Activated naive CD8-positive, alpha-beta T cell treated with anti-CD3 and anti-CD28 coated beads, Interleukin-2, amount 10 ng/mL, durations not matched to agents 7 days and 5 days (primary cell): ENCODE measurements around the gene PHOSPHO2. TPM values are rescaled to one million over a fixed set of nuclear protein-coding genes. Genes with fewer than 3 reads are reported as not detected.

Experiments
- ATAC-seq: fragments of 150-1000 bp; cut with Tn5 transposase; one replicate; pipeline ENCODE4 v1.10.0; 2021; ENCODE audit warnings: low read depth, moderate library complexity
- POLR2A ChIA-PET: fragments of 350-600 bp; sonication (Branson Sonifier 250); formaldehyde crosslinking; loops from one replicate; lab custom pipeline; 2021; ENCODE audit warnings: antibody characterized with exemption; lab: Charles Lee
- DNase-seq: peaks from one replicate; pipeline ENCODE4 v3.0.0; 2021
- H3K27ac Mint-ChIP-seq: one replicate; pipeline ENCODE4 v1.8.0; 2022; ENCODE audit warnings: mild to moderate bottlenecking, mixed read lengths
- H3K27me3 Mint-ChIP-seq: one replicate; pipeline ENCODE4 v1.8.0; 2022; ENCODE audit warnings: mild to moderate bottlenecking, moderate library complexity, mixed read lengths
- H3K36me3 Mint-ChIP-seq: one replicate; pipeline ENCODE4 v1.8.0; 2021; ENCODE audit warnings: mild to moderate bottlenecking, mixed read lengths
- H3K4me1 Mint-ChIP-seq: one replicate; pipeline ENCODE4 v1.8.0; 2021; ENCODE audit warnings: mixed read lengths
- H3K4me3 Mint-ChIP-seq: one replicate; pipeline ENCODE4 v1.8.0; 2022; ENCODE audit warnings: mild to moderate bottlenecking, moderate library complexity, mixed read lengths
- H3K9me3 Mint-ChIP-seq: one replicate; pipeline ENCODE4 v1.8.0; 2021; ENCODE audit warnings: mixed read lengths
- total RNA-seq, 2 experiments: library from RNA; stranded (reverse); gene quantifications; one replicate each; pipeline ENCODE4 v1.2.3, GENCODE V29; 2021

The PHOSPHO2 gene
- total RNA-seq, 2 experiments from 2014 or later: 6.0 to 6.3 TPM

- Mint-ChIP-seq H3K27ac (no peak overlapping the region), H3K27me3 (no peaks in the 10 kb centered on the region), H3K4me1 (peaks cover 20% of the 10 kb centered on the region), H3K4me3 (no peak overlapping the region), H3K36me3 (peaks cover 3% of the 10 kb centered on the region), H3K9me3 (no peaks in the 10 kb centered on the region)
- DNase-seq (no peak), ATAC-seq (no peak)
- POLR2A ChIA-PET: no interaction called here
Observed at GRCh38 chr2:169714699-169715098, 20.4 kb downstream of the PHOSPHO2 start.

DNA sequence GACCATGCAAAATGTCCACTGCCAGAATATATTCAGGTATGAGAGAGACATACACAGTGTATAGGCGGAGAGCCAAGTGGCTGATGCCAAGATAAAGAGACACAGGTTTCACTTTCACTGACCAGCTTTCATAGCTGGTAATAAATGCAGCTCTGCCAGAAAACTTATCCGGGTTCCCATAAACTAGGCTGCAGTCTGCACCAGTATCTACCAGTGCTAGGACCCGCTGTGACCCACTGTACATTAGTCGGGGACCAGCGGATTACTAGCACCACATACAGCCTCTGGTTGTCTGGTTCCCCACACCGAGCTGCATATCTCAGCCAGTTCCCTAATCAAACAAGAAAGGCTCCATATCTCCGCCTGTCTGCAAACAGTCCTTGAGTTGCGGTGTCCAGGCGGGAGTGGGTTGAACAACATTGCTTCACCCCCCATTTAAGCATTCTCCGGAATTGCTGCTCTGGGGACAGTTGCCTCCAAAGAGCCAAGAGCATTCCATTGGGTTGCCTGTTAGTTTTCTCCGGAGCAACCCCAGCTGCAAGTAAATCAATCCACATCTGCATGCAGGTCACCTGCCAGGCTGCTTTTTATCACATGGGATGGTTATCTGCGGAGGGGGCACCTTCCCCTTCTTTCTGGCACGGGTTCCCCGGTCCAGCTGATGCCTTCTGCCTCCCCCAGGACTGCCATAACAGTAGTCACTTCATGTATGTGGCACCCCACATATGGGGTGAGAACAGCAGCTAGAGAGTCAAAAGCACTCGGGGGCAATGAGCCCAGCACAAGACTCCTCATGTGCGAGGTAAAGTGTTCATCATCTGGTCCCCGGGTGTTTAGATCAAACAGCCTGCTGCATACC, 21.3 kb downstream of the PHOSPHO2 start:
- POLR2A ChIA-PET: no interaction called here
- no peak overlapping the region for H3K4me3 Mint-ChIP-seq
- no peak for DNase-seq
- ATAC-seq: no peak
- H3K27me3 Mint-ChIP-seq: no peaks in the 10 kb centered on the region
- H3K9me3 Mint-ChIP-seq: no peaks in the 10 kb centered on the region
- H3K4me1 Mint-ChIP-seq: peaks cover 20% of the 10 kb centered on the region
- no peaks in the 10 kb centered on the region for H3K36me3 Mint-ChIP-seq
- H3K27ac Mint-ChIP-seq: no peak overlapping the region

- DNase-seq (no peak), ATAC-seq (no peak)
- H3K36me3 Mint-ChIP-seq: no peaks in the 10 kb centered on the region
- H3K4me3 Mint-ChIP-seq: no peak overlapping the region
- no peak overlapping the region for H3K27ac Mint-ChIP-seq
- POLR2A ChIA-PET: no interaction called here
- no peaks in the 10 kb centered on the region for H3K27me3 Mint-ChIP-seq
- H3K9me3 Mint-ChIP-seq: no peaks in the 10 kb centered on the region
- peaks cover 20% of the 10 kb centered on the region for H3K4me1 Mint-ChIP-seq
Observed at GRCh38 chr2:169716238-169716886, 22.1 kb downstream of the PHOSPHO2 start.

- H3K4me3 Mint-ChIP-seq: no peak overlapping the region
- DNase-seq (no peak), ATAC-seq (no peak)
- peaks cover 18% of the 10 kb centered on the region for H3K4me1 Mint-ChIP-seq
- H3K9me3 Mint-ChIP-seq: no peaks in the 10 kb centered on the region
- POLR2A ChIA-PET: interaction anchor here (0.6 kb wide), 1 partner anchor 132 kb away, joined by 3 read pairs; no protein-coding TSS in a partner anchor
- H3K36me3 Mint-ChIP-seq: no peaks in the 10 kb centered on the region
- H3K27ac Mint-ChIP-seq: no peak overlapping the region
- H3K27me3 Mint-ChIP-seq: no peaks in the 10 kb centered on the region
Observed at GRCh38 chr2:169716938-169717690, 22.8 kb downstream of the PHOSPHO2 start.

DNA sequence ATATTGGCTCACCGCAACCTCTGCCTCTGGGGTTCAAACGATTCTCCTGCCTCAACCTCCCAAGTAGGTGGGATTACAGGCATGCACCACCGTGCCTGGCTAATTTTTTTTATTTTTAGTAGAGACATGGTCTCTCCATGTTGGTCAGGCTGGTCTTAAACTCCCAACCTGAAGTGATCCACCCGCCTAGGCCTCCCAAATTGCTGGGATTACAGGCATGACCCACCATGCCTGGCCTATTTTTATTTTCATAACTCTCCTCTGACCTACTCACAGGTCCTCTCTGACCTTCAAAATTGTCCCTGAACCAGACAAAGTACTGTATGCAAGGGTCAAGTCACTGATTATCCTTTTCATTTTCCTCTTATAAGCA, 23.4 kb downstream of the PHOSPHO2 start:
- Mint-ChIP-seq H3K4me1 (peaks cover 18% of the 10 kb centered on the region), H3K9me3 (no peaks in the 10 kb centered on the region), H3K4me3 (no peak overlapping the region), H3K27me3 (no peaks in the 10 kb centered on the region), H3K36me3 (no peaks in the 10 kb centered on the region), H3K27ac (no peak overlapping the region)
- DNase-seq (no peak), ATAC-seq (no peak)
- POLR2A ChIA-PET: interaction anchor here (0.6 kb wide), 1 partner anchor 133 kb away, joined by 3 read pairs; no protein-coding TSS in a partner anchor

DNA sequence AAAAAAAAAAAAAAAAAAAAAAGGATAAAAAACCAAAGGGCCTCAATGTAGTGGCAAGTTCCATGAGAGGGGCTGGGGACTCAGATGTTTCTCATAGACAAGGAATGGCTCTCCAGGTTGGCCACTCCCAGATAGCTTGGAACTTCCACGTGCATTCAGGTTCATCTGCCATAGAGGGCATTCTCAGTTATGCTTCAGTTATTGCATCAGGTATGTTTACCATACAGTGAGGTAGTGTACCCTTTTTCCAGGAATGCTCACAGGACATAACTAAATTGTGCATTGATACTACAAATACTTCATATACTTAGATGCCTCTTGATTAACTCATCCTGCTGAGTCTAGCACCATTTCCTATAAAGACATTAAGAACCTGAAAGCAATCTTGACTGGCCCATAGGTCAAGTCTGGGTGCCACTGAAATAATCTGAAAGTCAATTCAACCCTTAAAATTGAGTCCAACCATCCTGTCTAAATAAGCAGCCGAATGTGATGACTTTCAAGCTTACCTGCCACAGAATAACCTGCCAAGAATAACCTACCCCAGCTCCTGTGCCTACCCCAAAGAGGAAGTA, 24.7 kb downstream of the PHOSPHO2 start:
- DNase-seq: no peak
- ATAC-seq: peak; percentile 58
- H3K9me3 Mint-ChIP-seq: no peaks in the 10 kb centered on the region
- H3K27me3 Mint-ChIP-seq: no peaks in the 10 kb centered on the region
- POLR2A ChIA-PET: no interaction called here
- H3K4me1 Mint-ChIP-seq: peaks cover 18% of the 10 kb centered on the region
- H3K27ac Mint-ChIP-seq: no peak overlapping the region
- no peaks in the 10 kb centered on the region for H3K36me3 Mint-ChIP-seq
- H3K4me3 Mint-ChIP-seq: no peak overlapping the region

GRCh38 chr2:169721016-169721415, 26.7 kb downstream of the PHOSPHO2 start:
- POLR2A ChIA-PET: interaction anchor here (0.7 kb wide), 1 partner anchor 1201 kb away, joined by 4 read pairs; no protein-coding TSS in a partner anchor
- ATAC-seq (no peak), DNase-seq (no peak)
- H3K4me1 Mint-ChIP-seq: peaks cover 14% of the 10 kb centered on the region
- H3K27me3 Mint-ChIP-seq: peaks cover 6% of the 10 kb centered on the region
- H3K27ac Mint-ChIP-seq: no peak overlapping the region
- no peak overlapping the region for H3K4me3 Mint-ChIP-seq
- no peaks in the 10 kb centered on the region for H3K9me3 Mint-ChIP-seq
- no peaks in the 10 kb centered on the region for H3K36me3 Mint-ChIP-seq

- H3K27ac Mint-ChIP-seq: no peak overlapping the region
- ATAC-seq (no peak), DNase-seq (no peak)
- no peak overlapping the region for H3K4me3 Mint-ChIP-seq
- H3K9me3 Mint-ChIP-seq: no peaks in the 10 kb centered on the region
- H3K4me1 Mint-ChIP-seq: peaks cover 1% of the 10 kb centered on the region
- H3K27me3 Mint-ChIP-seq: peaks cover 8% of the 10 kb centered on the region
- no peaks in the 10 kb centered on the region for H3K36me3 Mint-ChIP-seq
- POLR2A ChIA-PET: interaction anchor here (0.8 kb wide), 1 partner anchor 9 kb away, joined by 4 read pairs; no protein-coding TSS in a partner anchor
Observed at GRCh38 chr2:169727065-169727464, 32.8 kb downstream of the PHOSPHO2 start.

- Mint-ChIP-seq H3K9me3 (no peaks in the 10 kb centered on the region), H3K27ac (no peak overlapping the region), H3K27me3 (peaks cover 18% of the 10 kb centered on the region), H3K4me3 (no peak overlapping the region), H3K36me3 (peaks cover 2% of the 10 kb centered on the region), H3K4me1 (peaks cover 15% of the 10 kb centered on the region)
- ATAC-seq: no peak
- POLR2A ChIA-PET: no interaction called here
- DNase-seq: no peak
Observed at GRCh38 chr2:169729274-169729605, 35.0 kb downstream of the PHOSPHO2 start.

DNA sequence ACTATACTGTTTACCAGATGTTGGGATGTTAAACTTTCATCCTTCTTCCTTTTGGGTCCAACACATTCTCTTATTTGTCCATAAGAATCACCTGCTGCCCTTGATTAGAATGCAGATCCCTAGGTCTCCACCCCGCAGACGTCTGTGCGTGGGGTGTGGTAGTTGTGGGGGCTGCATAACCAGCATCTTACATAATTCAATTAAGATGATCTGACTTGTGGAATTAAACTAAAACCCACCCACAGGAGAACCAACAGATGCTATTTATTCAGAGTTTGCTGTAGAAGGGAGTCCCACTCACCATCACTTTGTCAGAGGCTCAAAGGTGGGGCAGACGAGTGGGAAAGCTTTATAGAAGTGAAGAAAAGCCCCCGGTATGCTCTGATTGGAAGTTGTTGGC, 37.8 kb downstream of the PHOSPHO2 start:
- no peaks in the 10 kb centered on the region for H3K9me3 Mint-ChIP-seq
- ATAC-seq (no peak), DNase-seq (no peak)
- peaks cover 17% of the 10 kb centered on the region for H3K27me3 Mint-ChIP-seq
- POLR2A ChIA-PET: no interaction called here
- peaks cover 27% of the 10 kb centered on the region for H3K4me1 Mint-ChIP-seq
- no peak overlapping the region for H3K4me3 Mint-ChIP-seq
- no peak overlapping the region for H3K27ac Mint-ChIP-seq
- peaks cover 7% of the 10 kb centered on the region for H3K36me3 Mint-ChIP-seq

- Mint-ChIP-seq H3K4me3 (peak overlapping the region; percentile 94), H3K9me3 (no peaks in the 10 kb centered on the region), H3K27me3 (peaks cover 17% of the 10 kb centered on the region), H3K27ac (no peak overlapping the region), H3K4me1 (peaks cover 30% of the 10 kb centered on the region), H3K36me3 (peaks cover 7% of the 10 kb centered on the region)
- DNase-seq (no peak), ATAC-seq (no peak)
- POLR2A ChIA-PET: no interaction called here
Observed at GRCh38 chr2:169732583-169733358, 38.5 kb downstream of the PHOSPHO2 start.

DNA sequence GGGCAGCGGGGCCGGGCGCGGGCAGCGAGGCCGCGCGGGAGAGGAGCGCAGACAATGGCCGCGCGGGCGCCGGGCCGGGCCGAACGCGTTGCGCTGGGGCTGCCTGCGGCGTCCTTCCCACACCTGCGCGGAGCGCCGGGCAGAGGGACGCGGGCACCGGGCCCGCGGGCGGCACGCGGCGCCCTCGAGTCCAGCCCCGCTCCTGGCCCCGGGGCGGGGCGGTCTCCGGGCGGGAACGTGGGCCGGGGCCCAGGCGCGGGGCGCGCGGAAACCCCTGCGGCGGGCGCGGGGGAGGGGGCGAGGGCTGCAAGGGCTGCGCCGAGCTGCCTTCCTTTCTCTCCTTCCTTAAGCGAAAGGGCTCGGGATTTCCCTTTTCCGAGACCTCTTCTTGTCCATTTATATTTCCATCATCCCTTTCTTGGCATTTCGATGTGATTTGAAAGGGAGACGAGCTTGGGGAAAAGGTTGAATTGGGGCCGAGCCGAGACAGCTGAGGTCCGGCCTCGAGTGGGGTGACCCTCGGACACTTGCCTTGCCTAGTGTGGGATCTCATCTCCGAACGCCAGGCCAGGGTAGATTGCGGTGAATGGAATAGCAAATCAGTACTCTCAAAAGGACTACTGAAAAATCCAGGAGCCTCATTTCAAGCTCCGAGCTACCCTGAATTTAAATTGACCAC, 40.0 kb downstream of the PHOSPHO2 start:
- H3K27me3 Mint-ChIP-seq: peaks cover 17% of the 10 kb centered on the region
- DNase-seq (peak; percentile 53), ATAC-seq (peak; percentile 34)
- POLR2A ChIA-PET: interaction anchor here (0.9 to 1.2 kb wide), 2 partner anchors 11 to 255 kb away, joined by 3 read pairs; partner anchors contain the start of gene BBS5
- H3K4me1 Mint-ChIP-seq: peaks cover 30% of the 10 kb centered on the region
- H3K9me3 Mint-ChIP-seq: no peaks in the 10 kb centered on the region
- peaks cover 7% of the 10 kb centered on the region for H3K36me3 Mint-ChIP-seq
- H3K4me3 Mint-ChIP-seq: peak overlapping the region; percentile 76
- H3K27ac Mint-ChIP-seq: no peak overlapping the region
